Coronary artery (tissue), 2 donors: ENCODE data around the gene TNRC6A.
"Not testable (repeated sequence)": the region's sequence is repeated elsewhere in the genome, so short reads cannot be mapped to it uniquely, and the experiment has no call there.

ENCODE experiments used
- DNase-seq: peaks from one replicate; pipeline ENCODE4 v3.0.0-alpha.2; 2017; ENCODE audit warnings: low spot score
- H3K27ac ChIP-seq, 2 donors: fragments of 200-600 bp; sonication (generic); one replicate each; pipeline ENCODE4 v1.5.1; 2016 to 2019
- H3K4me3 ChIP-seq: fragments of 200-600 bp; sonication (generic); 2 replicates; pipeline ENCODE4 v1.5.1; 2016; ENCODE audit warnings: mild to moderate bottlenecking, moderate library complexity
- TF ChIP-seq, protein P1 (sequence below): fragments of 200-600 bp; sonication (generic); IDR thresholded peaks from one replicate; pipeline ENCODE4 v1.5.1; 2019; ENCODE audit warnings: antibody characterized with exemption

The TNRC6A gene

DNA sequence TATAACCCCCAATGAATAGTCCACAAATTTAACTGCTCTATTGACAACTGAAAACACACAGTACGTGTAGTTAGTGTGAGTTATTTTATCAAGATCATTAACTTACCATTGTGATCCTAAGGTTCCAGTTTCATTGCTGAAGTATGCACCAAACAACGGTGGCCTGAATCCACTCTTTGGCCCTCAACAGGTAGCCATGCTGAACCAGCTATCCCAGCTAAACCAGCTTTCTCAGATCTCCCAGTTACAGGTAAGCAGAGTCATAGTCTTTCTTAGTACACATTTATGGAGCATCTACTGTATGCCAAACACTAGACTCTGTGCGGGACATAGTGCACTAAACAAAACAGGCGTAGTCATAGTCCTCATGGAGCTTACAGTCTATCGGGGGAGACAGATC is 76.0 kb downstream of the TNRC6A start:
- TF ChIP-seq, protein P1, sequence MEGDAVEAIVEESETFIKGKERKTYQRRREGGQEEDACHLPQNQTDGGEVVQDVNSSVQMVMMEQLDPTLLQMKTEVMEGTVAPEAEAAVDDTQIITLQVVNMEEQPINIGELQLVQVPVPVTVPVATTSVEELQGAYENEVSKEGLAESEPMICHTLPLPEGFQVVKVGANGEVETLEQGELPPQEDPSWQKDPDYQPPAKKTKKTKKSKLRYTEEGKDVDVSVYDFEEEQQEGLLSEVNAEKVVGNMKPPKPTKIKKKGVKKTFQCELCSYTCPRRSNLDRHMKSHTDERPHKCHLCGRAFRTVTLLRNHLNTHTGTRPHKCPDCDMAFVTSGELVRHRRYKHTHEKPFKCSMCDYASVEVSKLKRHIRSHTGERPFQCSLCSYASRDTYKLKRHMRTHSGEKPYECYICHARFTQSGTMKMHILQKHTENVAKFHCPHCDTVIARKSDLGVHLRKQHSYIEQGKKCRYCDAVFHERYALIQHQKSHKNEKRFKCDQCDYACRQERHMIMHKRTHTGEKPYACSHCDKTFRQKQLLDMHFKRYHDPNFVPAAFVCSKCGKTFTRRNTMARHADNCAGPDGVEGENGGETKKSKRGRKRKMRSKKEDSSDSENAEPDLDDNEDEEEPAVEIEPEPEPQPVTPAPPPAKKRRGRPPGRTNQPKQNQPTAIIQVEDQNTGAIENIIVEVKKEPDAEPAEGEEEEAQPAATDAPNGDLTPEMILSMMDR = no peak
- H3K4me3 ChIP-seq = no peak overlapping the region
- no peak overlapping the region for H3K27ac ChIP-seq

DNA sequence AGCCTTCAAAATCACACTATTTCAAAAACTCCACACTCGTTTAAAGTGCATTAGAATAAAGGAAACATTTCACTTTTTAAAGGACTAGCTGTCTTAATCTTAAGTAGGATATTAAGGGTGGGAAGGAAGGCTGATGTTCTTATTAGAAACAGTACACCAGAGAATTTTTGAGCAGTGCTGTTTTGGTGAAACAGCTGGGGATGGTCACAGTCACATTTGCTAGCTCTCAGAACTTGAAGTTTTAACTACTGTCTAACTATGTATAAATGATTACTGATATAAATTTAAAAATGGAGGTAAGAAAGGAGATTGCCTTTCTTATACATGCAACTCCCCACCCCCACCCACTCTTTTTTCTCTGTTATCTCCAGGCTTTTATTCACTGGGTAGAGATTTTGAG is 77.8 kb downstream of the TNRC6A start:
- DNase-seq = no peak
- TF ChIP-seq, protein P1 = no peak
- Histone ChIP-seq H3K4me3 (no peak overlapping the region), H3K27ac (no peak overlapping the region)

More for the DNA sequence above, 76.0 kb downstream of the TNRC6A start:
- no peak for DNase-seq

DNA sequence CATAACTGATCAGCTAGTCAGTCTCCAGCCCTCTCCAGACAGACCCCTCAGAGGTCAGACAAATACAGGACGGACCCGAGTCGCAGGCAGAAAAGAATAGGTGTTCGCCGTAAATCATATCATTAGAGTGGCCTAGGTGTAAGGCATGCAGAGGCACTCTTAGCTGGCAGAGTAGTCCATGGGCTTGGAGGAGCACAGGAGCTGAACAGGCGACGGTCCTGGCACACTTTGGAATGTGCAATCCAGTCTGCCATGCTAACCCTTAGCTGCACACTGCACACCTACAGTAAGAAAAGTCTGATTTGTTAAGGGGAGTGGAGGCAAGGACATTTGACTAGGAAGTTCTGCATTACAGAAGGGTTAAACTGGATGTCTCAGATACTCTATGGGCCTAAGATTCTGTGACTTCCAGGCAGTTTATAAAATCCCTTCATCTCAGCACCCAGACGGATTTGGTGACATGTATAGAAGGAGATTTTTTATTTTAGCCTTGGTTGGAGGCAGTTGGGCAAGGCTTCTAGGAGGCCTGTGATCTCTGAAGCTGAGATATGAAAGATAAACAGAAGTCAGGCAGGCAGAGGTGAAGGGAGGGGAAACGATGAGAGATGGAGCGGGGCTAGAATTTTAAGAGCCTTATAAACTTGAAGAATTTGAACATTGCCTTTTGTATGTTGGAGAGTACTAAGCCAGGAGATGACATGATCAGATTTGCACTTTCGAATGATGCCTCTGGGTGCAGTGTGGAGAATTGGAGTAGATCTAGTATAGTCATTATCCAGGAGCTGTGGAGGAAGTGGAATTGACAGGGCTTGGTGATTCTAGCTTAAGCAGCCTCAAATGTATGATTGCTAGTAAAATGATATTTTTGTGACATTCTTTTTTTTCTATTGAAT is 81.7 kb downstream of the TNRC6A start:
- peak overlapping the region in 1 of 2 donors; percentile 27 for H3K27ac ChIP-seq
- no peak for DNase-seq

DNA sequence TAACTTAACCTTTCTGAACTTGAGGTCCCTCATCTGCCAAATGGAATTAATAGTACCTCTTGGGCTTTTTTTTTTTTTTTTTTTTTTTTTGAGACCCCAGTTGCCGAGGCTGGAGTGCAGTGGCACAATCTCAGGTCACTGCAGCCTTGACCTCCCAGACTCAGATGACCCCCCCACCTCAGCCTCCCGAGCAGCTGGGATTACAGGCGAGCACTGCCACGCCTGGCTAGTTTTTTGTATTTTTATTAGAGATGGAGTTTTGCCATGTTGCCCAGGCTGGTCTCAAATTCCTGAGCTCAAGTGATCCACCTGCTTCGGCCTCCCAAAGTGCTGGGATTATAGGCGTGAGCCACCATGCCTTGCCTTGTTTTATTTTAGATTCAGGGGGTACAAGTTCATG is 83.4 kb downstream of the TNRC6A start:
- not testable (repeated sequence) for H3K4me3 ChIP-seq, H3K27ac ChIP-seq, DNase-seq

More for the DNA sequence above, 81.7 kb downstream of the TNRC6A start:
- TF ChIP-seq, protein P1 = no peak
- H3K4me3 ChIP-seq = no peak overlapping the region

DNA sequence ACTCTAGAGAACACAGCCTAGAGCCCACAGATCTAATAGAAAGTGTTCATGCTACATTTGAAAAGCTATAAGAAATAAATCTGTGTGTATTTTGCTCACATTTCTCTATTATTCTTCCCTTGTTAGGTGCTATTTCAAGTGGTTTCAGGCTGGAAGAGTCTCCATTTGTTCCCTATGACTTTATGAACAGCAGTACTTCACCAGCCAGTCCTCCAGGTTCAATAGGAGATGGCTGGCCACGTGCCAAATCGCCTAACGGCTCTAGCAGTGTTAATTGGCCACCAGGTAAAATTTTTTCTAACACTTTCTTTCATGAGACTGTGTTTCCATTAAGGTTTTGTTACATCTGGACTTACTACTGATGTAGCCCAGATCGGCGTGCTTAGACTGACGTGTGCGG is 85.6 kb downstream of the TNRC6A start:
- TF ChIP-seq, protein P1 = no peak
- Histone ChIP-seq H3K4me3 (no peak overlapping the region), H3K27ac (no peak overlapping the region)
- no peak for DNase-seq

DNA sequence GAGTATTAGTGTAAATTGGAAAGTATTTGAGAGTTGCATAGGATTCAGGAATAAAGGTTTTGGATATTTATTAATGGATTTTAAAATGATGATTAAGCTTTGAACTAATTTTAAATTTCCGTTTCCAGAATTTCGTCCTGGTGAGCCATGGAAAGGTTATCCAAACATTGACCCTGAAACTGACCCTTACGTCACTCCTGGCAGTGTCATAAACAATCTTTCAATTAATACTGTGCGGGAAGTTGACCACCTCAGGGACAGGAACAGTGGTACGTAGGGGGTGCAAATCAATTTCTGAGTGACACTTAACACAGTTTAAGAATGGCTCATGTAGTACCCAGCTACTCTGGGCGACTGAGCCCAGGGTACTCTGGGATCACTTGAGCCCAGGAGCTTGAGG is 87.2 kb downstream of the TNRC6A start:
- TF ChIP-seq, protein P1 = no peak
- H3K27ac ChIP-seq = no peak overlapping the region
- H3K4me3 ChIP-seq = no peak overlapping the region
- no peak for DNase-seq

DNA sequence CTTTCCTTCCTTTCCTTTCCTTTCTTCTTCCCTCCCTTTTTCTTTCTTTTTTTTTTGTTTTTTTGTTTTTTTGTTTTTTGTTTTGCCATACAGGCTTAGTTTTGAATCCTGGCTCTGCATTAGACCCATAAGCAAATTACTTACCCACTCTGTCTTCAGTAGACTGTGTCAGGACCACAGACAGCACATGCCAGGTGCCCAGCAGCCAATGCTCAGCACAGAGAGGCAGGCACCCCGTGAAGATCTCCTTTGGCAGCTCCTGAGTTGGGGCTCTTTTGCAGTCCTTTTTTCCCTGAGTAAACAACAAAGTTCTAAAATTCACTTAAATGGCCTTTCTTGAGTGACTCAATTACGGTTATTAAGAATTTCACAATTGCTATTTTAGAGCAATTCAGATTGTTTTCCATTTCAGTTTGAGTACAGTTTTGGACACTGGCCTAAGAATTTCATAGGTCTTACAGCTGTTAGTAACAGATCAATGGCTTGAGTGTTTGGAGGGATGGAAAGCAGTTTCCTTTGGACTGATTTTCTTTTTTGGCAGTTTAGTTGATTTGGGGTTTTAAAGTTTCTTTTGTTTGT is 90.1 kb downstream of the TNRC6A start:
- DNase-seq = no peak
- no peak overlapping the region for H3K4me3 ChIP-seq
- TF ChIP-seq, protein P1 = no peak
- H3K27ac ChIP-seq = no peak overlapping the region
